ENCODE data around the gene FH. TPM values are rescaled to one million over a fixed set of nuclear protein-coding genes. Genes with fewer than 3 reads are reported as not detected.

Gene FH
- total and polyA plus RNA-seq, 2 donors (not counting 3 experiments of a cell fraction or from before 2014, with no cell fraction given) = 41.9 to 96.6 TPM

- DNase-seq (ENCODE audit: low read depth, low spot score) (no peak), FAIRE-seq (peak; percentile 56)
- POLR2A ChIA-PET = no interaction called here
- Histone ChIP-seq H3K27me3 (ENCODE audit: control insufficient read depth in 2 of 2, insufficient read depth in 2 of 2, low read length in 2 of 2) (no peaks in the 10 kb centered on the region), H3K36me3 (ENCODE audit: control insufficient read depth in 2 of 2, extremely low read depth in 1 of 2, insufficient read depth in 2 of 2, low read length in 2 of 2) (no peaks in the 10 kb centered on the region), H3K9me1 (replicated peaks; ENCODE audit: control insufficient read depth, extremely low read depth, insufficient read depth, low read length) (no peaks in the 10 kb centered on the region), H3K79me2 (ENCODE audit: control insufficient read depth, insufficient read depth, low read length) (no peaks in the 10 kb centered on the region), H3K4me3 (replicated peaks in 1 of 3; ENCODE audit: insufficient read depth in 1 of 3, low read depth in 1 of 3, low read length in 3 of 3) (no peak overlapping the region), H4K20me1 (replicated peaks; ENCODE audit: control insufficient read depth, extremely low read depth, insufficient read depth, low read length) (no peaks in the 10 kb centered on the region), H3K4me2 (ENCODE audit: insufficient read depth, low read length) (no peak overlapping the region), H3K27ac (ENCODE audit: insufficient read depth, low read depth, low read length) (no peak overlapping the region), H3K9ac (replicated peaks; ENCODE audit: extremely low read depth, insufficient read depth, low read length) (no peak overlapping the region), H3K4me1 (ENCODE audit: control insufficient read depth, extremely low read depth, insufficient read depth, low read length) (peaks cover 18% of the 10 kb centered on the region), H2AFZ (ENCODE audit: low read depth, low read length) (peak overlapping the region; percentile 54), H3K9me3 (replicated peaks; ENCODE audit: control insufficient read depth, insufficient read depth, low read length) (no peaks in the 10 kb centered on the region)
- BruUV-seq (replicated peaks) = no TSS peak
- intact Hi-C loops (cut with micrococcal nuclease) = no loop called here
- TF ChIP-seq FOS (IDR thresholded peaks at IDR 0.05; ENCODE audit: borderline replicate concordance, insufficient read depth, low read length) (peak; percentile 36), MYC (IDR thresholded peaks at IDR 0.05; ENCODE audit: low read depth, low read length) (no peak)
- dilution Hi-C loops (cut with MboI; ENCODE audit: extremely low pct_ligation_motif_present, low sequenced_read_pairs) = no loop called here
- CTCF ChIA-PET = interaction anchor here (1.1 to 1.3 kb wide), 2 partner anchors 13 to 115 kb away, joined by 3 read pairs; no protein-coding TSS in a partner anchor
Measured at GRCh38 chr1:241473026-241473425, 46.5 kb downstream of the FH start.

- H3K79me2 ChIP-seq (ENCODE audit: control insufficient read depth, insufficient read depth, low read length) = no peaks in the 10 kb centered on the region
- no TSS peak for BruUV-seq (replicated peaks)
- H4K20me1 ChIP-seq (replicated peaks; ENCODE audit: control insufficient read depth, extremely low read depth, insufficient read depth, low read length) = no peaks in the 10 kb centered on the region
- dilution Hi-C loops (cut with MboI; ENCODE audit: extremely low pct_ligation_motif_present, low sequenced_read_pairs) (no loop called here), intact Hi-C loops (cut with micrococcal nuclease) (no loop called here)
- DNase-seq (ENCODE audit: low read depth, low spot score) (no peak), FAIRE-seq (no peak)
- no peak overlapping the region for H3K27ac ChIP-seq (ENCODE audit: insufficient read depth, low read depth, low read length)
- no peak overlapping the region for H2AFZ ChIP-seq (ENCODE audit: low read depth, low read length)
- no peak overlapping the region for H3K9ac ChIP-seq (replicated peaks; ENCODE audit: extremely low read depth, insufficient read depth, low read length)
- CTCF ChIA-PET = interaction anchor here (0.9 kb wide), 1 partner anchor 14 kb away, joined by 4 read pairs; no protein-coding TSS in a partner anchor
- peaks cover 12% of the 10 kb centered on the region for H3K4me1 ChIP-seq (ENCODE audit: control insufficient read depth, extremely low read depth, insufficient read depth, low read length)
- no peaks in the 10 kb centered on the region for H3K9me3 ChIP-seq (replicated peaks; ENCODE audit: control insufficient read depth, insufficient read depth, low read length)
- POLR2A ChIA-PET = no interaction called here
- H3K4me3 ChIP-seq (replicated peaks in 1 of 3; ENCODE audit: insufficient read depth in 1 of 3, low read depth in 1 of 3, low read length in 3 of 3) = no peak overlapping the region
- H3K27me3 ChIP-seq (ENCODE audit: control insufficient read depth in 2 of 2, insufficient read depth in 2 of 2, low read length in 2 of 2) = no peaks in the 10 kb centered on the region
- H3K36me3 ChIP-seq (ENCODE audit: control insufficient read depth in 2 of 2, extremely low read depth in 1 of 2, insufficient read depth in 2 of 2, low read length in 2 of 2) = no peaks in the 10 kb centered on the region
- no peak for TF ChIP-seq POLR2AphosphoS5 (IDR thresholded peaks at IDR 0.05; ENCODE audit: insufficient read depth, low read depth, low read length)
- no peak for TF ChIP-seq FOS (IDR thresholded peaks at IDR 0.05; ENCODE audit: borderline replicate concordance, insufficient read depth, low read length)
- no peak for TF ChIP-seq EZH2 (IDR thresholded peaks at IDR 0.05; ENCODE audit: borderline replicate concordance, low read depth, low read length, severe bottlenecking)
- TF ChIP-seq JUN (IDR thresholded peaks at IDR 0.05; ENCODE audit: borderline replicate concordance, insufficient read depth, insufficient read length, low read depth) = no peak
- TF ChIP-seq MYC (IDR thresholded peaks at IDR 0.05; ENCODE audit: low read depth, low read length) = no peak
- no peak for TF ChIP-seq POLR2A (IDR thresholded peaks at IDR 0.05; ENCODE audit: low read depth, low read length)
- no peak for TF ChIP-seq CTCF (IDR thresholded peaks at IDR 0.05; ENCODE audit: extremely low read depth in 1 of 2, insufficient read depth in 1 of 2, low read depth in 1 of 2, low read length in 2 of 2)
- TF ChIP-seq GATA2 (IDR thresholded peaks at IDR 0.05; ENCODE audit: insufficient read depth, insufficient read length, low read depth, low read length) = no peak
- no peak for TF ChIP-seq MAX (IDR thresholded peaks at IDR 0.05; ENCODE audit: insufficient read depth, insufficient read length)
- no peaks in the 10 kb centered on the region for H3K9me1 ChIP-seq (replicated peaks; ENCODE audit: control insufficient read depth, extremely low read depth, insufficient read depth, low read length)
- no peak overlapping the region for H3K4me2 ChIP-seq (ENCODE audit: insufficient read depth, low read length)
Measured at GRCh38 chr1:241470908-241471590, 48.5 kb downstream of the FH start.
